SIG-M5 treated with dmso at 0.1 percent for 504 hours (cell line): ENCODE results near the gene OTUD3.

Source experiments
- DNase-seq: peaks from one replicate; lab custom pipeline; 2025; ENCODE audit not compliant: unreplicated experiment; lab: John Stamatoyannopoulos, UW

OTUD3 gene

DNA sequence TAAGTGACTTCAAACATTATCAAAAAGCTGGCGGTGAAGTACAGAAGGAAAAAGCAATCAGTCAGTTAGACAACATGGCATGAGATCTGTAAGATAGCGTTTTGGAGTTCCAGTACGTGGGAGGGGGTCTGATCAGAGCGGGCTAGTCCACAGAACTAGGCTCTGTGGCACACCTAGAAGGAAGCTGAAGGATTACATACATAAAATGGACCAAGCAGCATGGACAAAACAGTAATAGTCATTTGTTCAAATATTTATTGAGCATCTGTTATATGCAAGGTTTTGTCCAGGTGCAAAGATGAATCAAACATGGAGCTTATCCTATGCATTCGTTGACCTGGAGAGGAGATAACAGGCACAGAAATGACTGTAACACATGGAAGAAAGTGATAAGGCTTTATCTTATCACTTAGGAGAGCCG, 64.1 kb downstream of the OTUD3 start:
- DNase-seq, result no peak

DNA sequence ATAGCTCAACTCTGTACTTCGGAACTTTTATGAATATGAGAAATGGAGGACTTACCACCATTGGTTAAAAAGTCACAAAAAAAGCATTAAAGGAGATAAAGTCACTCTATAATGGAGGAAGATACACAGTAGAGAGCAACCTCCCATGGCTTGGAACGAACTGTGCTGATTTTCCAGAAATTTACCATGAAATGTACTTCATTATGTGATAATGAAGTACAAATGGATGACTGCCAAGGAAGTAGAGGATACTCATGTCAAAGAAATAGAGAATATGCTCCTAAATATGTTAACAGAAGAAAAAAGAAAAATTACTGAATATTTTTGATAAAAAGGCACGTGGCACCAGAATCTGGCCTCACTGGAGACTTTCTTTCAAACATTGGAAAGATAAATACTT, 64.8 kb downstream of the OTUD3 start:
- DNase-seq, result no peak

DNA sequence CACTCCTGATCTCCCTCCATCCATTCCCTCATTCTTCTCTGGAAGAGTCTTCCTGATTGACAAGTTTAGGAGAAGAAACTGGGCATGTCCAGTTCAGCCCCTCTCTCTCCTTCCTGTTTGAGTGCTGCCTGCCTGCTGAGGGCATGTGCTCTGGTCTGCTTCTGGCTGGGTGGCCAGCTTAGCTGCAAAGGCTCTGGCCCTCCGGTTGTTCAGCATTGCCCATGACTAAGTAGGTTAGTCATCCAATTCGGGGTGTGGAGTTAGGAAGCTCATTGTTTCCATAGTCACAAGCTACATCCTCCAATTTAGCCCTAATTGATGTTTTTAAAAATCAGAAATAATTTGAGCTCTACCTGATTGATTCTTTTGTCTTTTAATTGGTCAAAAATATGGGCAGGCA, 66.8 kb downstream of the OTUD3 start:
- no peak for DNase-seq

DNA sequence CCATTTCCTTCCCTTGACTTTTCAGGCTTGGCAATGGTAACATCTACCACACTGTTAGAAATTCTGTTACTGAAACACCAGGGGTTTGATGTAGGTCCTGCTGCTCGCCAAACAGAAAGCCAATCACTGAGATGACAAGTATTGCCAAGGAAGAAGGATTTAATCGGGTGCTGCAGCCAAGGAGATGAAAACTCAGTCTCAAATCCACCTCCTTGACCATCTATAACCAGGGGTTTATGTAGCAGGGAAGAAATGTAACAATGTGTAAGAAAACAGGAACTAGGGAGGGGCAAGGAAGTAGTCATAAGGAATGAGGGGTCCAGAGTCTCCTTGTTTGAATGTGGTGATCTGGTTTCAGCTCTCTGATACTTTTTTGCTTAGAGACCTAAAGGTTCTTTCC, 71.9 kb downstream of the OTUD3 start:
- DNase-seq, result no peak

DNA sequence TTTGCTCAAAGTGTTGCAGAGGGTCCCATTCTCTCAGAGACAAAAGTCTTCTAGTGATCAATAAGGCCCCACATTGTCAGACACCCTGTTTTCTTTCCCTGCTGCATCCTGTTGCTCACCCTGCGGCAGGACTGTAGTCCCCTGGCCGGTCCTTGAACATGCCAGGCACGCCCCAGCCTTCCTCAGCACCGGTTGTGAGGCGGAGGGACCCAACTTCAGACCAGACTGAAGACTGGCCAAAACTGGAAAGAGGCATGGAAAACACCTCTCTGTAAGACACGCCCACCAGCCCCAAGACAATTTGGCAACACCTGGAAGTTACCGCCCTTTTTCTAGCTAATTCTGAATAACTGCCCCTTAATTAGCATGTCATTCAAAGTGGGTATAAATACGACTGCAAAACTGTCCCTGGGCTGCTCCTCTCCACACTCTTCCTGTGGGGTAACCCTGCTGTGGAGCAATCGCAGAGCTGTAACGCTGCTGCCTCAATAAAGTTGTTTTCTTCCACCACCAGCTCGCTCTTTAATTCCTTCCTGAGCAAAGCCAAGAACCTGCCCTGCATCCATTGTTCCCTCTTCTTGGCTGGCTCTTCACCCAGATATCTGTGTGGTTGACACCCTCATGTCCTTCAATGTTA, 73.5 kb downstream of the OTUD3 start:
- DNase-seq, result no peak

DNA sequence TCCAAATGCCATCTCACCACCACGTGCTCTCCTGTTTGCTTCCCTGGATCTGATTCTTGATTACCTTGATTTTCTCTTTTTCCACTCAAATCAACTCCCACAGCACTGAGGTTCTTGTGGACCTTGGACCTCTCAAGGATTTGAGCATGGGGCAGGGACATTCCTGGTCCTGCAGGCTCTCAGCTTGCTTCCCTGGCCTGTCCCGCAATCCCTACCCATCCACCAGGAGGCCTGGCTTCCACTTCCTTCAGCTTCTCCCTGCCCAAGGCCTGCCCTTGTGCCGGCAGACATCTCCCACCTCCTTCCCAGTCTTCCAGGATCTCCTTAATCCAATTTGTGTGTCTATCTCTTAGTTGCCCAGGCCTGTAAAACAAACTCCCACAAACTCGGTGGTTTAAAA, 75.6 kb downstream of the OTUD3 start:
- no peak for DNase-seq

DNA sequence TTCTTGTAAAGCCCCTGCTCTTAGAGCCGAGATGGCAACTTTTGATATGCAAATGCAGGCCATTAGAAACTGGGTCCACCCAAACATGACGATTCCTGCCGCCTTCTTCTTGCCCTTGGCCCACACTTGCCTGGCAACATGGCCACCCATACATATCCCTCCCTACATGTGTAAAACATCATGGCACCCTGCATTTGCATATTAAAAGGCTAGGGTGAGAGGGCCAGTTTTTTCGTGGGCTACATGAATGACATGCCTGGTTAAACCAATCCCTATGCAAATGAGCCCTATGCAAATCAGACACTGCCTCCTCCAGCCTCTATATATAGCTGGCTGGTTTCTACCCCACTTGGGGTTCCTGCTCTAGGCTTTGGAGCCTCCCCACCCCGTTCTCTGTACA, 78.4 kb downstream of the OTUD3 start:
- no peak for DNase-seq
